HG03196 (cell line): ENCODE results near the gene KRTAP10-2.

Experiments
- ATAC-seq: cut with Tn5 transposase; IDR thresholded peaks from one replicate; pipeline ENCODE4 v1.9.1; 2021; ENCODE audit not compliant: unreplicated experiment

Gene KRTAP10-2

GRCh38 chr21:44515359-44516165 is 35.7 kb downstream of the KRTAP10-2 start:
- no peak for ATAC-seq

GRCh38 chr21:44514746-44515358 is 36.5 kb downstream of the KRTAP10-2 start:
- no peak for ATAC-seq

DNA sequence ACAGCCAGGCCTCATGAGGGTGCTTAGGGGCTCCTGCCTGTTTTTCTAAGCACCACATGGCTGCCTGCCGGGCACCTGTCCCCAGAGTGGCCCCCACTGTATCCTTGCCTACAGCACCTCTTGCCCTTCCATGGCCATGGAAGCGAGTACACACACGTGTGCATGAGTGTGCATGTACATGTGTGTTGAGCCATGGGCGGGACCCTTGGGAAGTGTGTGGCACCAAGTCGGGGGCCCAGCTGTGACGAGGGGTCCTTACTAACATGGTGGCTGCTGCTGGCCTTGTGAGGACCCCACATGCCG is 37.1 kb downstream of the KRTAP10-2 start:
- no peak for ATAC-seq

GRCh38 chr21:44513389-44514217 is 37.7 kb downstream of the KRTAP10-2 start:
- ATAC-seq: no peak

- no peak for ATAC-seq
Measured at GRCh38 chr21:44512496-44513388, 38.6 kb downstream of the KRTAP10-2 start.

DNA sequence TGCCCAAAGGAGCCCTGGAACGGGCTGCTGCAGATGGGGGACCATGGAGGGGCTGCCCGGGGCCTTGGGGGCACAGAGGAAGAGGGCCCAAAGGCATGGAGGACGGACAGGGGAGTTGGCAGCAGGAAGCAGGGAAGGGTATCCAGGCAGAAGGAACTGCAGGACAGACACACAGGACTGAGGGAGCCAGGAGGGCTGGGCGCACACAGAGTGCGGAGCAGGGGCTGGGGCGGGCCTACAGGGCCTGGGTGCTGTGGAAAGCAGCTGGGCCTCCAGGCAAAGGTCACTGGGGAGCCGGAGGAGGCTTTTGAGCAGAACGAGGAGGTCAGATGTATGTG is 39.4 kb downstream of the KRTAP10-2 start:
- no peak for ATAC-seq

GRCh38 chr21:44511219-44511937 is 39.9 kb downstream of the KRTAP10-2 start:
- no peak for ATAC-seq

GRCh38 chr21:44510508-44511218 is 40.6 kb downstream of the KRTAP10-2 start:
- ATAC-seq: no peak

- no peak for ATAC-seq
Measured at GRCh38 chr21:44510109-44510507, 41.2 kb downstream of the KRTAP10-2 start.

- no peak for ATAC-seq
Measured at GRCh38 chr21:44509539-44509938, 41.8 kb downstream of the KRTAP10-2 start.

- no peak for ATAC-seq
Measured at GRCh38 chr21:44508711-44509445, 42.4 kb downstream of the KRTAP10-2 start.

- no peak for ATAC-seq
Measured at GRCh38 chr21:44508426-44508710, 42.9 kb downstream of the KRTAP10-2 start.

DNA sequence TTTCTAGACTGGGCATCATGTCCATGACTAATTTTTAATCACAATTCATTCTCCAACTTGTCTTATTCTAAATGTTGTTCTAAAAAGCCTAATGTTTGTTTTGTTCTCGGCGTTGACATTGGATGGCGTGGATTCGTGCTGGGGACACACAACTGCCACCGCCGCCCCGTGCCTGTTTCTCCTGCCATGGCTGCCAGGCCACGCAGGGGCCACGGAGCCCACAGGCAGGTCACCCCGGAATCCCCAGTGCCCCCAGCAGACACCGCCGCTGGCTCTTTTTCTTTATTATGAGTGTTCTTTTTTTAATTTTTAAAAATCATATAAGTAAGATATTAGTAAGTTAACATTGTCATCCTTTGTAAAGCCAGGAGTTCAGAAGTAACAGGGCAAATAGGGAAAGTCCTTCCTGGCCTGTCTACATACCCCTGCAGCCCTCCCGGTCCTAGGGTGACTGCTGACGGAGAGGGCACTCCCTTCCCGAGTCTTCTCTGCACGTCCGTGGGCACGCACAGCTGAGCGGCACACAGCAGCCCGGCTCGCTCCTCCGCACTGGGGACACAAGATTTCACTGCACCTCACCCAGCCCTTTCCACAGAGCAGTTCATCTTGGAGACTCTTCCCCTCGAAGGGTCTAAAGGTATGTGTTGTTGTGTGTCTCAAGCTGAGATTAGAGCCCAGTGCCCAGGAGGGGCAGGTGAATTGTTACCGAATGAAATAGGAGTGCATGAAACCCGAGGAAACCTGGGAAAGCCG is 43.5 kb downstream of the KRTAP10-2 start:
- ATAC-seq: no peak

- no peak for ATAC-seq
Measured at GRCh38 chr21:44506279-44507255, 44.7 kb downstream of the KRTAP10-2 start.

- no peak for ATAC-seq
Measured at GRCh38 chr21:44505673-44506278, 45.5 kb downstream of the KRTAP10-2 start.

- ATAC-seq: no peak
Measured at GRCh38 chr21:44503901-44504399, 47.4 kb downstream of the KRTAP10-2 start.
